OCI-LY3 (cell line): ENCODE data around the gene FLOT1.
"Not testable (repeated sequence)": the region's sequence is repeated elsewhere in the genome, so short reads cannot be mapped to it uniquely, and the experiment has no call there.

Experiments
- H2AFZ ChIP-seq: fragments of 200-600, 300-600 bp; shearing (Covaris generic); 2 replicates; pipeline ENCODE4 v1.6.0; 2014; ENCODE audit warnings: antibody characterized with exemption, low read depth, low read length
- H3K27ac ChIP-seq: fragments of 200-600, 300-600 bp; sonication (generic); 2 replicates; pipeline ENCODE4 v1.5.1; 2014; ENCODE audit warnings: mild to moderate bottlenecking, low read length, moderate library complexity, mixed read lengths
- H3K27me3 ChIP-seq: fragments of 200-600, 300-600 bp; sonication (generic); 2 replicates; pipeline ENCODE4 v1.6.1; 2014; ENCODE audit warnings: low read depth, low read length, mixed read lengths
- H3K36me3 ChIP-seq: fragments of 200-600, 300-600 bp; sonication (generic); replicated peaks from 2 replicates; pipeline ENCODE3; 2014; ENCODE audit warnings: low read depth, low read length, mixed read lengths
- H3K4me1 ChIP-seq: fragments of 300-600, 200-600 bp; sonication (generic); 2 replicates; pipeline ENCODE4 v1.6.1; 2014; ENCODE audit warnings: low read length, mixed read lengths
- H3K4me2 ChIP-seq: fragments of 200-600, 300-600 bp; sonication (generic); 2 replicates; pipeline ENCODE4 v1.6.1; 2014; ENCODE audit warnings: low read length, mixed read lengths
- H3K4me3 ChIP-seq: fragments of 300-600, 200-600 bp; sonication (generic); 2 replicates; pipeline ENCODE4 v1.5.1; 2014; ENCODE audit warnings: antibody characterized with exemption, mild to moderate bottlenecking, low read length, moderate library complexity
- H3K79me2 ChIP-seq: fragments of 300-600, 200-600 bp; shearing (Covaris generic); 2 replicates; pipeline ENCODE4 v1.6.1; 2014; ENCODE audit warnings: mild to moderate bottlenecking, low read length, mixed read lengths
- H3K9ac ChIP-seq: fragments of 300-600, 200-600 bp; shearing (Covaris generic); 2 replicates; pipeline ENCODE4 v1.6.0; 2014; ENCODE audit warnings: mild to moderate bottlenecking, low read length, moderate library complexity
- H3K9me3 ChIP-seq: fragments of 200-600, 300-600 bp; shearing (Covaris generic); 2 replicates; pipeline ENCODE4 v1.6.1; 2014; ENCODE audit warnings: low read length, mixed read lengths; ENCODE audit not compliant: insufficient read depth
- H4K20me1 ChIP-seq: fragments of 200-600, 300-600 bp; sonication (generic); 2 replicates; pipeline ENCODE4 v1.6.1; 2016; ENCODE audit warnings: low read length, mixed read lengths; ENCODE audit not compliant: insufficient read depth
- CTCF ChIP-seq: fragments of 200-600, 300-600 bp; sonication (generic); IDR thresholded peaks from 2 replicates; pipeline ENCODE4 v1.5.1; 2014; ENCODE audit warnings: antibody characterized with exemption, low read length, low read depth
- EZH2phosphoT487 ChIP-seq: fragments of 200-600 bp; shearing (Covaris generic); IDR thresholded peaks from 2 replicates; pipeline ENCODE4 v1.6.1; 2018; ENCODE audit warnings: antibody characterized with exemption, mixed run types, low read depth

The FLOT1 gene

GRCh38 chr6:30719356-30719755, 23.1 kb downstream of the FLOT1 start:
- Histone ChIP-seq H3K27me3 (no peaks in the 10 kb centered on the region), H3K4me3 (peak overlapping the region; percentile 99), H3K4me2 (peak overlapping the region; percentile 93), H3K27ac (peak overlapping the region; percentile 89), H3K36me3 (peaks cover 22% of the 10 kb centered on the region), H3K9ac (peak overlapping the region; percentile 79), H2AFZ (0 out of 2 replicates have a peak overlapping the region, but pooled peaks have one; percentile 62), H3K4me1 (peaks cover 31% of the 10 kb centered on the region), H3K9me3 (no peaks in the 10 kb centered on the region), H3K79me2 (peaks cover 66% of the 10 kb centered on the region), H4K20me1 (peaks cover 30% of the 10 kb centered on the region)
- TF ChIP-seq EZH2phosphoT487 = no peak
- TF ChIP-seq CTCF = no peak

- Histone ChIP-seq H3K27ac (peak overlapping the region; percentile 89), H3K4me2 (peak overlapping the region; percentile 93), H3K79me2 (peaks cover 55% of the 10 kb centered on the region), H3K4me3 (peak overlapping the region; percentile 99), H3K4me1 (peaks cover 31% of the 10 kb centered on the region), H4K20me1 (peaks cover 17% of the 10 kb centered on the region), H3K9ac (peak overlapping the region; percentile 79), H3K36me3 (peaks cover 21% of the 10 kb centered on the region)
- not testable (repeated sequence) for H3K9me3 ChIP-seq, H2AFZ ChIP-seq, H3K27me3 ChIP-seq
Measured at GRCh38 chr6:30717845-30718720, 24.4 kb downstream of the FLOT1 start.

GRCh38 chr6:30717129-30717844, 25.2 kb downstream of the FLOT1 start, which contains the start of gene MDC1:
Gene MDC1 (minus strand): TSS chr6:30717281. CDS start chr6:30715175, 2,106 bp downstream.
- Histone ChIP-seq H3K27ac (peak within 1 kb of the TSS; percentile 87), H2AFZ (no peak within 1 kb of the TSS), H3K79me2 (peaks cover 47% of the 10 kb centered on the region)

GRCh38 chr6:30716879-30717128, 25.7 kb downstream of the FLOT1 start:
- H3K4me1 ChIP-seq = peaks cover 24% of the 10 kb centered on the region
- peaks cover 4% of the 10 kb centered on the region for H4K20me1 ChIP-seq
- peak overlapping the region; percentile 87 for H3K27ac ChIP-seq
- peaks cover 42% of the 10 kb centered on the region for H3K79me2 ChIP-seq
- peaks cover 13% of the 10 kb centered on the region for H3K36me3 ChIP-seq
- peak overlapping the region; percentile 98 for H3K9ac ChIP-seq
- no peak overlapping the region for H2AFZ ChIP-seq
- no peaks in the 10 kb centered on the region for H3K27me3 ChIP-seq
- TF ChIP-seq EZH2phosphoT487 (no peak), CTCF (no peak)
- no peaks in the 10 kb centered on the region for H3K9me3 ChIP-seq
- H3K4me2 ChIP-seq = peak overlapping the region; percentile 97
- H3K4me3 ChIP-seq = peak overlapping the region; percentile 93

More at GRCh38 chr6:30717129-30717844, 25.2 kb downstream of the FLOT1 start, which contains the start of gene MDC1:
- Histone ChIP-seq H3K4me1 (peaks cover 24% of the 10 kb centered on the region), H3K27me3 (no peaks in the 10 kb centered on the region), H3K9ac (peak within 1 kb of the TSS; percentile 98), H3K4me3 (peak within 1 kb of the TSS; percentile 93), H3K36me3 (peaks cover 14% of the 10 kb centered on the region), H3K4me2 (peak within 1 kb of the TSS; percentile 97), H4K20me1 (peaks cover 9% of the 10 kb centered on the region), H3K9me3 (no peaks in the 10 kb centered on the region)
- TF ChIP-seq CTCF (no peak), EZH2phosphoT487 (no peak)
